ENCODE results near the gene ZCCHC3.
"Not testable (repeated sequence)": the region's sequence is repeated elsewhere in the genome, so short reads cannot be mapped to it uniquely, and the experiment has no call there.

Gene ZCCHC3, protein sequence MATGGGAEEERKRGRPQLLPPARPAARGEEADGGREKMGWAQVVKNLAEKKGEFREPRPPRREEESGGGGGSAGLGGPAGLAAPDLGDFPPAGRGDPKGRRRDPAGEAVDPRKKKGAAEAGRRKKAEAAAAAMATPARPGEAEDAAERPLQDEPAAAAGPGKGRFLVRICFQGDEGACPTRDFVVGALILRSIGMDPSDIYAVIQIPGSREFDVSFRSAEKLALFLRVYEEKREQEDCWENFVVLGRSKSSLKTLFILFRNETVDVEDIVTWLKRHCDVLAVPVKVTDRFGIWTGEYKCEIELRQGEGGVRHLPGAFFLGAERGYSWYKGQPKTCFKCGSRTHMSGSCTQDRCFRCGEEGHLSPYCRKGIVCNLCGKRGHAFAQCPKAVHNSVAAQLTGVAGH

DNA sequence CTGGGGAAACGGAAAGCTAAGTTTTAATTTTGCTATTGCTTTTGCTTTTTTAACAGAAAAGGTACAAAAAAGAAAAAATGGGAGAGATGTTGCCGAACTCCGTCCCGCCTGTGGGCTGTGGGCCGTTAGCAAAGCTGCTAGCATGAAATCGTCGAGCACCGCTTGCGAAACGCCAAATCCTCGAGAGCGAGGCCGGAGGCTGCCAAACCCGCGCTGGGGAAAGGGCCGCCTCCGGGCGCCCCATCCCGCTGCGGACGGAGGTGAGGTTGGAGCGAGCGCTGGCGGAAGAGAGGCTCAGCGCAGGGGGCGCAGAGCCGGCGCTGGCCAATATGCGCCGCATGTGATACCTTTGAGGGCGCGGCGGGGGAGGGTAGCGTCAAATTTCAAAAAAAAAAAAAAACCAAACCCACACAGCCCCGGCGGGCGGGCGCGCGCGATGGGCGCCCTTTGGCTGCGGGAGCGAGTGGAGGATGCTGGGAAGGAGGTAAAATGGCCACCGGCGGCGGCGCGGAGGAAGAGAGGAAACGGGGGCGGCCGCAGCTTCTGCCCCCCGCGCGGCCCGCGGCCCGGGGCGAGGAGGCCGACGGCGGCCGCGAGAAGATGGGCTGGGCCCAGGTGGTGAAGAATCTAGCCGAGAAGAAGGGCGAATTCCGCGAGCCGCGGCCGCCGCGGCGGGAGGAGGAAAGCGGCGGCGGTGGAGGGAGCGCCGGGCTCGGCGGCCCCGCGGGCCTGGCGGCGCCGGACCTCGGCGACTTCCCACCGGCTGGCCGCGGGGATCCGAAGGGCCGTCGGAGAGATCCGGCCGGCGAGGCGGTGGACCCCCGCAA lies at the start of gene ZCCHC3:
Gene ZCCHC3 (plus strand): TSS at position 473 of the 827 bp plus-strand sequence. CDS start 17 bp downstream, at position 490.
- DNase-seq (ENCODE audit: low spot score), result peak; percentile 94
- in situ Hi-C loops (cut with MboI; ENCODE audit: low sequenced_read_pairs, unreplicated experiment), result no loop called here
- TF ChIP-seq, protein P1, sequence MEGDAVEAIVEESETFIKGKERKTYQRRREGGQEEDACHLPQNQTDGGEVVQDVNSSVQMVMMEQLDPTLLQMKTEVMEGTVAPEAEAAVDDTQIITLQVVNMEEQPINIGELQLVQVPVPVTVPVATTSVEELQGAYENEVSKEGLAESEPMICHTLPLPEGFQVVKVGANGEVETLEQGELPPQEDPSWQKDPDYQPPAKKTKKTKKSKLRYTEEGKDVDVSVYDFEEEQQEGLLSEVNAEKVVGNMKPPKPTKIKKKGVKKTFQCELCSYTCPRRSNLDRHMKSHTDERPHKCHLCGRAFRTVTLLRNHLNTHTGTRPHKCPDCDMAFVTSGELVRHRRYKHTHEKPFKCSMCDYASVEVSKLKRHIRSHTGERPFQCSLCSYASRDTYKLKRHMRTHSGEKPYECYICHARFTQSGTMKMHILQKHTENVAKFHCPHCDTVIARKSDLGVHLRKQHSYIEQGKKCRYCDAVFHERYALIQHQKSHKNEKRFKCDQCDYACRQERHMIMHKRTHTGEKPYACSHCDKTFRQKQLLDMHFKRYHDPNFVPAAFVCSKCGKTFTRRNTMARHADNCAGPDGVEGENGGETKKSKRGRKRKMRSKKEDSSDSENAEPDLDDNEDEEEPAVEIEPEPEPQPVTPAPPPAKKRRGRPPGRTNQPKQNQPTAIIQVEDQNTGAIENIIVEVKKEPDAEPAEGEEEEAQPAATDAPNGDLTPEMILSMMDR (IDR thresholded peaks at IDR 0.05; ENCODE audit: borderline replicate concordance, control extremely low read depth, extremely low read depth, insufficient read depth, missing control alignments), result no peak

DNA sequence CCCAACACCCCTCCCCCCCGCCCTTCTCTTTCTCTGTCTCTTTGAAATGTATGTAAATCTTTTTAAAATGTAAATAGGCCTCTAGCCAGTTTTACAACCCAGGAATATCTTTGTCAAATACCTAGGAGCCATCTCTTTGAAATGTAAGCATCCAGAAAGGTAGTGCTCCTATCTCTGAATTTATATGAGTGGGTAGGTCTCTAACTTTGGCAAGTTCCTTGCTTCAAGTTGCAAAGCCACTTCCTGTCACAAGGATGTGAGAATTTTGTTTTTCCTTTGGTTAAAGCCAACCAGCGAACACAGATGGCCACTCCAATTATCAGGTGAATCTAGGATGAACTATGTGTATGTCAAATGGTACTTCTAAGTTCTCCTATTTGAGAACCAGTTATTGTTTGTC lies 46.0 kb upstream of the ZCCHC3 start:
- in situ Hi-C loops (cut with MboI; ENCODE audit: low sequenced_read_pairs, unreplicated experiment), result no loop called here
- TF ChIP-seq, protein P1 (IDR thresholded peaks at IDR 0.05; ENCODE audit: borderline replicate concordance, control extremely low read depth, extremely low read depth, insufficient read depth, missing control alignments), result no peak
- no peak for DNase-seq (ENCODE audit: low spot score)

DNA sequence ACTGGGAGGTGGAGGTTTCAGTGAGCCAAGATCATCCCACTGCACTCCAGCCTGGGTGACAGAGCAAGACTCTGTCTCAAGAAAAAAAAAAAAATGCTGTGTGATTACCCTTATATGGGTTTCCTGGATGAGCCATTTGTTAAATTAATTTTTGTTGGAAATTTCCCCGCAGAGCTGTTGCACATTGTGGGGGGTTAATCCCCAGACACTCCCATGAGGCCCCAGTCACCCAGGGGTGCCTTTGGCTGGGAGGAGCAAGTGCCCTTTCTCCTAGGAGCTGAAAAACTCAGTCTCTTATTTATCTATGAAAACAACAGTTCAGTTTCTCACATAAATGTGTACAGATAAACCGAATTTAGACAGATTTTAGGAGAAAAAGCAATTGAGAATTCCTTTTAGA lies 44.6 kb upstream of the ZCCHC3 start:
- DNase-seq (ENCODE audit: low spot score), result no peak
- TF ChIP-seq, protein P1 (IDR thresholded peaks at IDR 0.05; ENCODE audit: borderline replicate concordance, control extremely low read depth, extremely low read depth, insufficient read depth, missing control alignments), result no peak
- in situ Hi-C loops (cut with MboI; ENCODE audit: low sequenced_read_pairs, unreplicated experiment), result no loop called here

DNA sequence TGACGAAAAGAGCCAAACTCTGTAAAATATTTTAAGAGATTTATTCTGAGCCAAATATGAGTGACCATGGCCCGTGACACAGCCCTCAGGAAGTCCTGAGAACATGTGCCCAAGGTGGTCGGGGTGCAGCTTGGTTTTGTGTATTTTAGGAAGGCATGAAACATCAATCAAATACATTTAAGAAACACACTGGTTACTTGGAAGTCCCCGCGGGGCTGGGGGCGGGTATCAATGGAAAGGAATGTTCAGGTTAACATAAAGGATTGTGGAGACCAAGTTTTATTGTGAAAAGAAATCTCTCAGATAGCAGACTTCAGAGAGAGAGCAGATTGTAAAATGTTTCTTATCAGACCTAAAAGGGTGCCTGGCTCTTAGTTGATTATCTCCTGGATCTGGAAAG lies 43.9 kb upstream of the ZCCHC3 start:
- DNase-seq (ENCODE audit: low spot score); in situ Hi-C loops (cut with MboI; ENCODE audit: low sequenced_read_pairs, unreplicated experiment): not testable (repeated sequence)

DNA sequence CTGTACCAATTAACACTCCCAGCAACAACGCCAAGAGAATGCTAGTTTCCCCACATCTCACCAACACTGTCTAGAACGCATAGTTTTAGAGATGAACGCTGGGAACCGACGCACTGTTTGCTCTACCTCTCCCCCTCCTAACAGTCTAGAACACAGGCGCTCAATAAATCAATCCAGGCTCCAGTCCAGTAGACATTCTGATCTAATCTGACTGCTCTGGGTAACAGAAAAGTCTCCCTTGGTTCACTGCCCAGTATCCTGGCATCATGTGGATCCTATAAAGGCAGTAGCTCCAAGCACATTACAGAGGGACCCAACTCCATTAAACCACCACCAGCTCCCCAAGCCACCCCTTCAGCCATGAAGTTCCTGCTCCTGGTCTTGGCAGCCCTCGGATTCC lies 40.0 kb upstream of the ZCCHC3 start, which contains the start of gene DEFB132:
Gene DEFB132 (plus strand): TSS at position 306 of the 400 bp plus-strand sequence. CDS start 55 bp downstream, at position 361.
- in situ Hi-C loops (cut with MboI; ENCODE audit: low sequenced_read_pairs, unreplicated experiment), result no loop called here
- TF ChIP-seq, protein P1 (IDR thresholded peaks at IDR 0.05; ENCODE audit: borderline replicate concordance, control extremely low read depth, extremely low read depth, insufficient read depth, missing control alignments), result no peak
- DNase-seq (ENCODE audit: low spot score), result no peak

DNA sequence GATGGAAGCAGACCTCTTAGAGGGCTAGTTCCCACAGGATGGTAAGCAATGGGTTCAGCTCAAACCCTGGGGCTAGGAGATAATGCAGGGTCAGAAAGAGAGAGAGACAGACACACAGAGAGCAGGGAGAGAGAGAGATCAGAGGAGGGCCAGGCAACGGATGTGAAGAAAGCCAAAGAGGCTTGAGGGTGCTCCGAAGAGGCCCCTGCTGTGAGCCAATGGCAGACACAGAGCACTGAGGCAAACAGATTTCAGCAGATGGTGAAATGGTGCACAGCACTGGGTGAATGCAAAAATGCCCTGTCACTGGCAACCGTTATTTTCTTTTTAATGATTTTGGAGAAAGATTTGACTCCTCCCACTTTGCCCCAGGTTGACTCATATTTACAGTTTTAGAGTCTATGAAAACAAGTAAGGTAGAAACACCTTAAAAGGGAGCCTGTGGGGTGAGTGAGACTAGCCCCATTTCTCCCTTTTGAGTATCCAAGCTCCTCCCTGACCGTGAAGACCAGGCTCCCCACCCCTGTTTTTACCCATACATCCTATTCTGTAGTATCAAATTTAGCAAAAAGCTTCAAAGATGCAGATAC lies 39.0 kb upstream of the ZCCHC3 start:
- TF ChIP-seq, protein P1 (IDR thresholded peaks at IDR 0.05; ENCODE audit: borderline replicate concordance, control extremely low read depth, extremely low read depth, insufficient read depth, missing control alignments), result no peak
- in situ Hi-C loops (cut with MboI; ENCODE audit: low sequenced_read_pairs, unreplicated experiment), result no loop called here
- no peak for DNase-seq (ENCODE audit: low spot score)

Measured in GM13976 (cell line).